C4-2B (cell line): Measurements from ENCODE around the gene AHRR.
"Not testable (repeated sequence)": the region's sequence is repeated elsewhere in the genome, so short reads cannot be mapped to it uniquely, and the experiment has no call there.

Source experiments
- H3K27ac ChIP-seq: fragments of 450-650 bp; 2 replicates; pipeline ENCODE4 v1.5.1; 2017
- ZFX ChIP-seq: fragments of 450-650 bp; IDR thresholded peaks from 2 replicates; pipeline ENCODE4 v1.6.1; 2017
- TF ChIP-seq, protein P1 (sequence below): fragments of 450-650 bp; conservative IDR thresholded peaks from 2 replicates; pipeline ENCODE4 v1.5.1; 2017; ENCODE audit warnings: mild to moderate bottlenecking

AHRR gene

DNA sequence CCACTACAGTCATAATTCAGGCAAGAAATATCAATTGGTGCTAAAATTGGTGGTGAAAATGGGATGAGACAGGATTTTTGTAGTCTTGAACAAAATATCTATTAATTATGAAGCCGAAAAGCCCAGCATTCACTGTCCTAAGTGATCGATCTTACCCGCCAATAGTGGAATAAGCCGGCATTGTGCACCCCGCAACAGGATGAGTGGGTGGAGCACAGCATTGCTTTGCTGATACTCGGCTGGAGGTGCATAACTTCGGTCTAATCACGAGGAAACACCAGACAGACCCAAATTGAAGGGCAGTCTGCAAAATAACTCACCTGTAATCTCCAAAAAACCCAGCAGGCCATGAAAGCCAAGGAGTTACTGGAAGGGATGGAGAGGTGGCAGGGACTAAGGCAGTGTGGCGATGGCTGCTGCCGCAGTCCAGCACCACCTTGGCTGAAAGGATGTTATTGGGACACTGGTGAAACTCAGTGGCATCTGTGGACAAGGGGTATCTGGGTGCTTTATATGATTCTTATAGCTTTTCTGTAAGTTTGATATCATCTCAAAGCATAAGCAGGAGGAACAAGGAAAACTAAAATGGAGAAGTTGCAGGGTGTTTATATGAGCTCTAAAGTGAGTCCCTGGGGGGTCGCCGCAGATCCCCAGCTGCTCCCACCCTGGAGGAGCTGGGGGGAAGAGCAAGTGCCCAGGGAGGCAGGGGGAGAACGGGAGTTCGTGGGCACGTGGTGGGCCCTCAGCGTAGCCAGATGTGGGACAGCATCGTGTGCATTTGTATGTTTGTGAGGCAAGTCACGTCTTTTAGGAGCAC is 45.2 kb downstream of the AHRR start:
- no peak overlapping the region for H3K27ac ChIP-seq
- no peak for TF ChIP-seq ZFX
- TF ChIP-seq, protein P1, sequence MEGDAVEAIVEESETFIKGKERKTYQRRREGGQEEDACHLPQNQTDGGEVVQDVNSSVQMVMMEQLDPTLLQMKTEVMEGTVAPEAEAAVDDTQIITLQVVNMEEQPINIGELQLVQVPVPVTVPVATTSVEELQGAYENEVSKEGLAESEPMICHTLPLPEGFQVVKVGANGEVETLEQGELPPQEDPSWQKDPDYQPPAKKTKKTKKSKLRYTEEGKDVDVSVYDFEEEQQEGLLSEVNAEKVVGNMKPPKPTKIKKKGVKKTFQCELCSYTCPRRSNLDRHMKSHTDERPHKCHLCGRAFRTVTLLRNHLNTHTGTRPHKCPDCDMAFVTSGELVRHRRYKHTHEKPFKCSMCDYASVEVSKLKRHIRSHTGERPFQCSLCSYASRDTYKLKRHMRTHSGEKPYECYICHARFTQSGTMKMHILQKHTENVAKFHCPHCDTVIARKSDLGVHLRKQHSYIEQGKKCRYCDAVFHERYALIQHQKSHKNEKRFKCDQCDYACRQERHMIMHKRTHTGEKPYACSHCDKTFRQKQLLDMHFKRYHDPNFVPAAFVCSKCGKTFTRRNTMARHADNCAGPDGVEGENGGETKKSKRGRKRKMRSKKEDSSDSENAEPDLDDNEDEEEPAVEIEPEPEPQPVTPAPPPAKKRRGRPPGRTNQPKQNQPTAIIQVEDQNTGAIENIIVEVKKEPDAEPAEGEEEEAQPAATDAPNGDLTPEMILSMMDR, result no peak

DNA sequence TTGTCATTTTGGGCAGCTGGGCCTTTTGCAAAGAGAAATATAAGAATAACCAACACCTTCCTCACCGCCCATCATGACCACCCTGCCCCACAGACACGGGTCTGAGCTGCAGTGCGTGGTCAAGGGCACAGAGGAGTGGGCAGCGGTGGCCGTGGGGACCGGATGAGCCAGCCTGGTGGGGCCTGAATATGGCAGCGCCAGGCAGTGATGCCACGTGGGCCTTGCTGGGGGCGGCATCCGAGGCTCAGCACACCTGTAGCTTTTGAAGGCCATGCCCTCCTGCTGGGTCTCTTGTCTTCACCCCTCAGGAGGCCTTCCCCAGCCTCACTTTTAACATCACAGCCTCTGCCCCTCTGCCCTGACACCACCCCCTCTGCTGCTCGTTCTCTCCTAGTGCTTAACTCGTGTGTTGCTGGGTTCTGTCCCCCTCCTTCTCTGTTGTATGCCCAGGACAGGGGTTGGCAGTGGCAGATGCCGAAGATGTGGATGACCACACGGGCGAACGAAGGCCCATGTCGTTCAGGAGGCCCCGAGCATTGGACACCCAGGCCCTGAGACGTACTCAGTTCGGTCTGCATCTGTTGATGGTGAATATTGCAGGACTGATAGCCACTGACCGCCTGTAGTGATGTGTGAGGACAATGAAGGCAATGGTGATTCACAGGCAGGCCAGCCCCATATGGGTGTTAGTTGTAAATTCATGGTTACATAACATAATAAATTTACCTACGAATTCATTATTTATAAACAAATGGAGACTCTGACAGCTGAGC is 46.0 kb downstream of the AHRR start:
- H3K27ac ChIP-seq, result no peak overlapping the region
- TF ChIP-seq, protein P1, result no peak
- no peak for TF ChIP-seq ZFX

DNA sequence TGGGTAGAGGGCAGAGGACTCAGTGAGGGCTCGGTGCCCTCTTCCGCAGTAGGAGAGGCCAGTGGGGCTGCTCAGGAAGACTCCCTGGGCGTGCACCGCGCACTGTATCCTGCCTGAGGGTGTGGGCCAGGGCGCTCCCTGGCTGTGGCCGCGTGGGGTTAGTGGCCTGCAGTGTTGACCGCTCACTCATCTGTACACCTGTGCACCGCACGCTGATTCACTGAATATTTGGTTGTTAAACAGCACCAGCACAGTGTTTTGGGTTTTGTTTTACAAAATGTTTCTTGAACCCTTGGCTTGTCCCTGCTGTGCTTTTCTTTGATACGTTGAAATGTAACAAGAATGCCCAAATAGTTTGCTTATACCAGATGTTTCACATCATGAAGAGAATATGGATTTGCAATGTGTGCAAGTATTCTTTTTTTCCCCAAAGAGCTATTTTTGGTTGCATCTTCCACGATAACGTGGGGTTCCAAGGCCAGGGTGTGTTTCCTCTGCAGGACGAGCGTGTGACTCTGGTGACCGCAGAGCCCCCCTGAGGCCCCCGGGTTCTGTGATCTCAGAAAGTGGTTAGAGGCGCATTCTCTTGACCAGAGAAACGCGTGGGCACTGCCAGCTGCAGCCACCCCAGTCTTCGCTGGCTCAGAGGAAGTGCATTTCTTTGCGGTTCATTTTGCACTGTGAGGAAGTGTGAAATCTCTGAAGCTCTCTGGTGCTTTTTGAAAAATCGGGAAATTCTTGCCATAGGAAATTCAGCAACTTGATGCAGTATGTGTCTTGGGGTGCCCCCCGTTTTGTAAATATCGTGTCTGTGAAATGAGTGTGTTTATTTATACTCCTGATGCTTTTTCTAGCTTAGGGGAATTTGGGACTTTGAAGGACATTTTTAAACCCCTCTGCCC is 46.9 kb downstream of the AHRR start:
- no peak for TF ChIP-seq ZFX
- TF ChIP-seq, protein P1, result no peak
- no peak overlapping the region for H3K27ac ChIP-seq

DNA sequence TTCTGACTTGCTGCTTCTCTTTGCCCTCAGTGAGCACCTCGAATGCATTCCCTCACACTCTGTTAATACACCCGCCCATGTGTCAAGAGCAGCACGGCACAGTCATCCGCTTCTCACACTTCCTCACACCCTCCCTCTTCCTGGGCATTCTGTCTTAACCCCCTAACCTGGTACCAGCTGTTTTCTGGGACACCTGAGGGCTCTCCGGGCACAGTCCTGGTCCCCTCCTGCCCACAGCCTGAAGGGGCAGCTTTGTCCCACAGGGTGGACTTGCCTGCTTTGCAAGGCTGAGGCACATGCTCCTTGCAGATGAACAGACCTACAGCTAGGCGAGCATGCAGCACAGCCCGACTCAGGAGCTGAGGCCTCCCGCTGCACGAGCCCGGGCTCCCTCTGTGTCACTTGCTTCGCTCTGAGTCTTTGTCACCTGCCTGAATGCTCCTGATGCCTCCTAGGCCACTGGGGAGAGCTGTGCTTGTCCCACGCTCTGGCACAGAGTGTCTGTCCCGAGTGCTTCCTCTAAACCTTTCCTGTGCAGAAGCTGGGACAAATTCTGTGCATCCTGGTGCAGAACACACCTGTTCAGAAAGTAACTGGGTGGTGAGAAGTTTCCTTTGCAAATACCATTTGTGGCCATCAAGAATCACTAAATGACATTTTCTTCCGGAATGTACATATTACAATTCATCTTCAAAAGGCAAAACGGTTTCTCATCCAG is 47.8 kb downstream of the AHRR start:
- TF ChIP-seq, protein P1, result no peak
- TF ChIP-seq ZFX, result no peak
- no peak overlapping the region for H3K27ac ChIP-seq

DNA sequence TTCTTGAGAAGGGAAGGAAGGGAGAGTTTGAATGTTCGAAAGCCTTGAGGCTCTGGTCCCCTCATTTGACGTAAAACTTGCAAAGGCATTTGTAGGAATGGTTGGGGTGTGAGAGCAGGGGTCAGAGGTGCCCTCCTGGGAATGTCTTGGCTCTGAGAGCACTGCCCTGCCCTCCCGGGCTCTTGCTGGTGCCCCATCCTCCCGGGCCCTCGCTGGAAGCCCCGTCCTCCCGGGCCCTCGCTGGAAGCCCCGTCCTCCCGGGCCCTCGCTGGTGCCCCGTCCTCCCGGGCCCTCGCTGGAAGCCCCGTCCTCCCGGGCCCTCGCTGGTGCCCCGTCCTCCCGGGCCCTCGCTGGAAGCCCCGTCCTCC is 48.3 kb downstream of the AHRR start:
- H3K27ac ChIP-seq, result not testable (repeated sequence)

DNA sequence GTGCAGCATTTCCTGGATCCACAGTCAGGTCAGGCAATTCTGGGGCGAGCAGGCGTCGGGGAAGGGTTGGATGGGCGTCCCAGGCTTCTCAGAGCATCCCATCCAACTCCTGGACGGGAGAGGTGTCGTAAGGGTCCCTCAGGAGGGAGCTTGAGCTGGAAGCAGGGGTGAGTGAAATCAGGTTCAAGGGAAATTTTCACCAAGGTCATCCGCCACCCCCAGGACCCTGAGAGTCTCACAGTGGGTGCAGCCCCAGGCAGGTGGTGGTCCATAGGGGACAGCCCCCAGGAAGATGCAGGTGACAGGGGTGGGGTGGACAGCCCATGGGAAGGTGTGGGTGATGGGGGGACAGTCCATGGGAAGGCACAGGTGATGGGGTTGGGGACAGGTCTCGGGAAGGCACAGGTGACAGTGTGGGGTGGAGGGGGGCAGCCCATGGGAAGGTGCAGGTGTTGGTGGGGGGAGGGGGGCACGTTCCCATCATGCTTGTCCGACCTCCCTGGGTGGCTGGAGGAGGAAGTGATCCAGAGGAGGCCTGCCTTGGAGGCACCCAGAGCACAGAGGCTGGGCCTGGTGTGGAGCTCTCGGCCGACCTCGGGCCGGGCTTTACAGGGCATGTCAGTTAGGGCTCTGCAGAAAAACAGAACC is 48.9 kb downstream of the AHRR start:
- no peak overlapping the region for H3K27ac ChIP-seq
- TF ChIP-seq, protein P1, result no peak
- TF ChIP-seq ZFX, result no peak
